ENCODE data around the gene SFPQ.

Gene SFPQ

DNA sequence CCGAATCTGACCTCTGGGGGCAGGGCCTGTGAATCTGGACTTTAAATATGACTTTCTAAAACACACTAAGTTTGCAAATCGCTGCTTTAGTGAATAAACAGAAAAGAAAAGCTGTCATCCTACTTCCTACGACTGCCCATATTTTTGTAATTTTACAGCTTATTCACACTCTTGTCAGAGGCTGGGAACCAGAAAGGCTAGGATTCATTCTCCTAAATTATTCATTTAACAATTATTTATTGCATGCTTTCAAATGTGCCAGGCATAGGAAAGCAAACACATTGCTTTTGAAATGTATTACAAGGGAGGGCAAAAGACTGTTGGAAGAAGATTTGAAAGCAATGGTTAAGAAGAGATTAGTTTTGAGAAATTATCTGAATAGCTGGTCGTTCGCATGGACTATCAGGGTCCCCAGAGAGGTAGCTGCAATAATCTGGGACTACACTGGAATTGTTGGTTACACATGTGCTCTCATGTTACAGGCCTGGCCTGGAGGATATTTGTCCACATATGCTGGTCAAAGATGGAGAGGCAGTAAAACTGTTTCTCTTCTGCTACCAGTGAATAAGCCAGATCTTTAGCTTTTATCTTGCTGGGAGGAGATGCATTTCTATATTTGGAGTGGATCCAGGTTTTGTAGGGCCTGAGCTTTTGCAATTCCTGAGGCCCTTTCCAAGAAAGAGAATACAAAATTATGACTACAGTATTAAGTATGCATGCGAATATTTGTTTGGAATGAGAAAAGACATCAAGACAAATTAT is 29.6 kb upstream of the SFPQ start:
- peak; percentile 82 for DNase-seq (ENCODE audit: low read depth)
- TF ChIP-seq, protein P1, sequence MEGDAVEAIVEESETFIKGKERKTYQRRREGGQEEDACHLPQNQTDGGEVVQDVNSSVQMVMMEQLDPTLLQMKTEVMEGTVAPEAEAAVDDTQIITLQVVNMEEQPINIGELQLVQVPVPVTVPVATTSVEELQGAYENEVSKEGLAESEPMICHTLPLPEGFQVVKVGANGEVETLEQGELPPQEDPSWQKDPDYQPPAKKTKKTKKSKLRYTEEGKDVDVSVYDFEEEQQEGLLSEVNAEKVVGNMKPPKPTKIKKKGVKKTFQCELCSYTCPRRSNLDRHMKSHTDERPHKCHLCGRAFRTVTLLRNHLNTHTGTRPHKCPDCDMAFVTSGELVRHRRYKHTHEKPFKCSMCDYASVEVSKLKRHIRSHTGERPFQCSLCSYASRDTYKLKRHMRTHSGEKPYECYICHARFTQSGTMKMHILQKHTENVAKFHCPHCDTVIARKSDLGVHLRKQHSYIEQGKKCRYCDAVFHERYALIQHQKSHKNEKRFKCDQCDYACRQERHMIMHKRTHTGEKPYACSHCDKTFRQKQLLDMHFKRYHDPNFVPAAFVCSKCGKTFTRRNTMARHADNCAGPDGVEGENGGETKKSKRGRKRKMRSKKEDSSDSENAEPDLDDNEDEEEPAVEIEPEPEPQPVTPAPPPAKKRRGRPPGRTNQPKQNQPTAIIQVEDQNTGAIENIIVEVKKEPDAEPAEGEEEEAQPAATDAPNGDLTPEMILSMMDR (IDR thresholded peaks at IDR 0.05; ENCODE audit: control insufficient read depth, insufficient read depth, low read depth, low read length, missing control alignments) = no peak
- no peak overlapping the region for H3K4me3 ChIP-seq (ENCODE audit: control insufficient read depth, low read depth, low read length)

DNA sequence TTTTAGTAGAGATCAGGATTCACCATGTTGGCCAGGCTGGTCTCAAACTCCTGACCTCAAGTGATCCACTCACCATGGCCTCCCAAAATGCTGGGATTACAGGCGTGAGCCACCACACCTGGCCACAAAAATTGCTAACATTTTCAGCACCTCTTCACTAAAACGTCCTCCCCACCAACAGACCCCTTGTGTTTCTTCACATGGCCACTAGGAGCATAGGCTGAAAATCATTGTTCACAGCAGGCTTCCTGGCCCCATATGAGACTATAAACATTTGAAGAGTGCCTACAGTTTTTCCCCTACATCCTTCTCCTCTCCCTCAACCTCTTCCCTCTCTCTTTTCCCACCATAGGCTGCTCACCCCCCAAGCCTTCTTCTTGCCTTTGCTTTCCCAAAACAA is 28.0 kb upstream of the SFPQ start:
- H3K4me3 ChIP-seq (ENCODE audit: control insufficient read depth, low read depth, low read length) = no peak overlapping the region
- TF ChIP-seq, protein P1 (IDR thresholded peaks at IDR 0.05; ENCODE audit: control insufficient read depth, insufficient read depth, low read depth, low read length, missing control alignments) = peak; percentile 18

DNA sequence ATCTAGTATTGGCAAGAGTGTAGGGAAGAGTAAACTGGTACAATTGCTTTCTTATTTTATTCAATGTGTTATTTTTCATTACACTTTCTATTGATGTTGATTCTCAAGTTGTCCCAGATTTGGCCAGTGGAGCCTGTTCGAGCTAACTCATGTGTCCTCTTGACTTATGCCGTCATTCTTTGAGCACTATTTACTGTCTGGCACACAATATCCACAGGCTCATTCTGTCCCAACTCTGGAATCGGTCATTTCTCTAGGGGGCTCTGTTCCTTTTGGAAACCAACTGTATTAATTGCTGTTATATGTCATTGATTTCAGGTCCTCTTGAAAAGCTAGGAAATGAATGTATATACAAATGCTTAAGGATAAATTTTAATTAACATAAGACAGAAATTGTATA is 22.4 kb upstream of the SFPQ start:
- no peak overlapping the region for H3K4me3 ChIP-seq (ENCODE audit: control insufficient read depth, low read depth, low read length)
- no peak for DNase-seq (ENCODE audit: low read depth)
- TF ChIP-seq, protein P1 (IDR thresholded peaks at IDR 0.05; ENCODE audit: control insufficient read depth, insufficient read depth, low read depth, low read length, missing control alignments) = no peak

More for the DNA sequence above, 28.0 kb upstream of the SFPQ start:
- DNase-seq (ENCODE audit: low read depth) = no peak

DNA sequence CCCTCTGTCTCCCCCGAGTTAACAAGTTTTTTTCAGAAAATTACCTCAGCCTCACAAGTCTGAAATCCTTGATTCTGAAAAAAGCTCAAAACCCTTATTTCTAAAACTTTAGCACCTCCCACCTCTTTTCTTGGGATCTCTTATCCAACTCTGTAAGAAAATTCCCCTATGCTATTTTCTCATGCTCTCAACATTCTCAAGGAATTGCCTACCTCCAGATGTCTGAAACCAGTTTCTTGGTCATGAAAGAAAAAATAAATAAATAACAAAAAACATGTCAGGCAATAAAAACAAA is 18.1 kb upstream of the SFPQ start:
- no peak for DNase-seq (ENCODE audit: low read depth)
- TF ChIP-seq, protein P1 (IDR thresholded peaks at IDR 0.05; ENCODE audit: control insufficient read depth, insufficient read depth, low read depth, low read length, missing control alignments) = no peak
- H3K4me3 ChIP-seq (ENCODE audit: control insufficient read depth, low read depth, low read length) = no peak overlapping the region

DNA sequence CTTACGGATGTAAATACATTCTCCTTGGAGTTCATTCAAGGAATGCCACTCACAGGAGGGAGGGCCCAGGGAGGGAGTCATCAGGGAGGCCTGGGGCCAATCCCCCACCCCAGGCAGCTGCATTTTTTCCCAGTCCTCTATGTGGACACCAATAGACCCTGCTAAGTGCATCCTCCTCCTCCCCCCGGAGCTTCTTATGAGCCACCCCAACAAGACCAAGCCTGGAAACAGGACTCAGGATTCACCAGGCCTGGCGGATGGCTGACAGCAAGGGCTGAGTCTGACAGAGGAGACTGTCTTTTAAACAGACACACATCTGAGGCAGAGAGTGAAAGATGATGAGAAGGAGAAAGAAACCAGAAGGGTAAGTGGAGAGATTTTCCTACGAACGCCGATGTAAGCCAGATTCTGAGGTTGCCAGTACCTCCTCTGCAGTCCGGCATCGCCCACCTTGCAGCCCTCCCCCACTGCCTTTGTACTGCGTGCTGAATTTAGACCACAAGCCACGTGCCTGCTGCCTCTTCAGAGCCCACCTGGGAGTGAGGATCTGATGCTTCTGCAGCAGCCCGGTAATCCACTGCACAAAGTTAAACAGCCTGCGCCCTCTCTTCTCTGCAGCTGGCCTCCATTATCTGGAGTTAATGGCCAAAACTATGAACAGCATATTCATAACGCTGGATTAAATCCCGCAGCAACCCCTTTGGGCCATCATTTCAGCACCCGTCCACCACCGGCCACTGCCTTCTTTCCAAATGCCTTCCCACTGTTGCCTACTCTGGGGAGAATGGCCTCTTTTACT is 17.6 kb upstream of the SFPQ start:
- no peak for DNase-seq (ENCODE audit: low read depth)
- H3K4me3 ChIP-seq (ENCODE audit: control insufficient read depth, low read depth, low read length) = no peak overlapping the region

DNA sequence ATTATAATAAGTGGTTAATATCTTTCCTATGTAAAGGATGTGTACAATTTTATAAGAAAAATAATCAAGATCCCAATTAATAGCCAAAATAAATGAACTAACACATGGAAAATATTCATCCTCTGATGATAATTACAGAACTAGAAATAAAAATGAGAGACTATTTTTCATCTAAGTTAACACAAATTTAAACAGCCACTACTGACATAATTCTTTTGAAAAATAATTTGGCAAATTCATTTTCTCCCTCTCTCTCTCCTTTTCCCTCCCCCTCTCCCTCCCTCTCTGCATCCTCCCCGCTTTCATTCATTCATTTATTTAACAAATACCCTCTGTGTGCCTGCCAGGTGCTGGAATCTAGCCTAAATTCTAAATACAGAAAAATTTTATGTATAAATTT is 10.3 kb upstream of the SFPQ start:
- TF ChIP-seq, protein P1 (IDR thresholded peaks at IDR 0.05; ENCODE audit: control insufficient read depth, insufficient read depth, low read depth, low read length, missing control alignments) = no peak
- no peak for DNase-seq (ENCODE audit: low read depth)
- no peak overlapping the region for H3K4me3 ChIP-seq (ENCODE audit: control insufficient read depth, low read depth, low read length)

More for the DNA sequence above, 17.6 kb upstream of the SFPQ start:
- TF ChIP-seq, protein P1 (IDR thresholded peaks at IDR 0.05; ENCODE audit: control insufficient read depth, insufficient read depth, low read depth, low read length, missing control alignments) = no peak
